H1 (cell line): ENCODE measurements around the gene VGLL2. TPM values are rescaled to one million over a fixed set of nuclear protein-coding genes. Genes with fewer than 3 reads are reported as not detected.
"Not testable (repeated sequence)": the region's sequence is repeated elsewhere in the genome, so short reads cannot be mapped to it uniquely, and the experiment has no call there.

Source experiments
- CTCF ChIA-PET: fragments of 300-600 bp; sonication (Branson Sonifier 250); formaldehyde crosslinking; loops from one replicate; lab custom pipeline; 2021; ENCODE audit not compliant: partially characterized antibody; lab: Charles Lee
- POLR2A ChIA-PET: fragments of 300-600 bp; sonication (Branson Sonifier 250); formaldehyde crosslinking; loops from one replicate; lab custom pipeline; 2021; ENCODE audit warnings: inconsistent platforms; ENCODE audit not compliant: partially characterized antibody; lab: Charles Lee
- DNase-seq, 2 experiments: peaks; one replicate each; pipeline versions ENCODE4 v3.0.0 to v3.0.0-alpha.2; 2010 to 2022; ENCODE audit warnings: low spot score in 2 of 2, low read depth in 1 of 2, mixed read lengths in 1 of 2
- FAIRE-seq: peaks from 2 replicates; lab custom pipeline; 2011; peaks lifted over from hg19 to GRCh38; lab: Jason Lieb, UNC
- H2AFZ ChIP-seq: 2 replicates; pipeline ENCODE4 v1.8.1; 2012; ENCODE audit warnings: low read length, inconsistent platforms
- H2AK5ac ChIP-seq: 2 replicates; pipeline ENCODE4 v1.6.1; 2013; ENCODE audit warnings: low read depth, low read length
- H2BK120ac ChIP-seq: replicated peaks from 2 replicates; pipeline ENCODE3; 2013; ENCODE audit warnings: low read depth, low read length, inconsistent platforms
- H2BK12ac ChIP-seq: 2 replicates; pipeline ENCODE4 v1.6.1; 2013; ENCODE audit warnings: low read depth, low read length
- H2BK15ac ChIP-seq: 2 replicates; pipeline ENCODE4 v1.6.1; 2013; ENCODE audit warnings: low read length
- H2BK20ac ChIP-seq: 2 replicates; pipeline ENCODE4 v1.6.1; 2013; ENCODE audit warnings: low read length
- H2BK5ac ChIP-seq: 2 replicates; pipeline ENCODE4 v1.6.1; 2013; ENCODE audit warnings: low read depth, low read length
- H3K14ac ChIP-seq: 2 replicates; pipeline ENCODE4 v1.6.1; 2013; ENCODE audit warnings: inconsistent platforms; ENCODE audit not compliant: insufficient read length
- H3K18ac ChIP-seq: 2 replicates; pipeline ENCODE4 v1.6.1; 2013; ENCODE audit warnings: low read length; ENCODE audit errors: extremely low read depth
- H3K23ac ChIP-seq: 2 replicates; pipeline ENCODE4 v1.6.1; 2013; ENCODE audit warnings: inconsistent platforms; ENCODE audit not compliant: insufficient read length
- H3K23me2 ChIP-seq: 2 replicates; pipeline ENCODE4 v1.6.1; 2013; ENCODE audit warnings: low read depth, low read length
- H3K27ac ChIP-seq: 2 replicates; pipeline ENCODE4 v1.6.1; 2011; ENCODE audit warnings: low read depth, low read length, inconsistent platforms
- H3K27me3 ChIP-seq, 4 experiments: replicated peaks in 1 of 4; 1 replicate in 1 of 4; 2 replicates in 3 of 4; pipeline versions ENCODE4 v1.6.1 to v1.8.1; 2011 to 2013; ENCODE audit warnings: low read length in 3 of 4, mild to moderate bottlenecking in 3 of 4, inconsistent platforms in 2 of 4, mixed read lengths in 2 of 4, moderate library complexity in 1 of 4; ENCODE audit not compliant: control insufficient read depth in 3 of 4, insufficient read depth in 3 of 4; ENCODE audit errors: extremely low read depth in 1 of 4
- H3K36me3 ChIP-seq, 4 experiments: 2 replicates each; pipeline versions ENCODE4 v1.6.1 to v1.8.1; 2011 to 2013; ENCODE audit warnings: mild to moderate bottlenecking in 4 of 4, low read length in 3 of 4, moderate library complexity in 2 of 4, control low read depth in 1 of 4, inconsistent platforms in 1 of 4; ENCODE audit not compliant: insufficient read depth in 4 of 4, control insufficient read depth in 2 of 4
- H3K4ac ChIP-seq: replicated peaks from 2 replicates; pipeline ENCODE3; 2013; ENCODE audit warnings: low read length, low read depth, mixed read lengths, inconsistent platforms; ENCODE audit not compliant: insufficient read length
- H3K4me1 ChIP-seq, 4 experiments: replicated peaks in 1 of 4; 1 replicate in 1 of 4; 2 replicates in 3 of 4; pipeline versions ENCODE4 v1.6.1 to v1.8.1; 2011 to 2013; ENCODE audit warnings: low read length in 3 of 4, inconsistent platforms in 2 of 4, mixed read lengths in 1 of 4; ENCODE audit not compliant: insufficient read depth in 4 of 4, control insufficient read depth in 3 of 4
- H3K4me2 ChIP-seq, 2 experiments: 2 replicates each; pipeline versions ENCODE4 v1.6.1 to v1.8.1; 2011 to 2013; ENCODE audit warnings: low read depth in 2 of 2, low read length in 2 of 2, control low read depth in 1 of 2, inconsistent platforms in 1 of 2, mild to moderate bottlenecking in 1 of 2; ENCODE audit not compliant: insufficient read depth in 1 of 2
- H3K4me3 ChIP-seq, 4 experiments: fragments of 200-600, 300-600 bp in 1 of 4; sonication (generic), shearing (Covaris generic), sonication (Bioruptor Twin) in 1 of 4; 2 replicates each; pipeline versions ENCODE4 v1.5.1 to v1.8.1; 2011 to 2016; ENCODE audit warnings: low read length in 4 of 4, low read depth in 3 of 4, control low read depth in 2 of 4, inconsistent platforms in 2 of 4, mild to moderate bottlenecking in 2 of 4, mixed read lengths in 1 of 4, moderate library complexity in 1 of 4; ENCODE audit not compliant: insufficient read depth in 2 of 4; ENCODE audit errors: extremely low read depth in 1 of 4
- H3K56ac ChIP-seq: replicated peaks from 2 replicates; pipeline ENCODE3; 2013; ENCODE audit warnings: low read depth, mild to moderate bottlenecking, mixed read lengths, low read length, inconsistent platforms; ENCODE audit not compliant: insufficient read length
- H3K79me1 ChIP-seq: 2 replicates; pipeline ENCODE4 v1.6.1; 2013; ENCODE audit warnings: low read depth, low read length, control low read depth
- H3K79me2 ChIP-seq, 2 experiments: 2 replicates each; pipeline versions ENCODE4 v1.6.1 to v1.8.1; 2012 to 2013; ENCODE audit warnings: low read length in 2 of 2, mild to moderate bottlenecking in 2 of 2, inconsistent platforms in 1 of 2; ENCODE audit not compliant: insufficient read depth in 2 of 2, control insufficient read depth in 1 of 2
- H3K9ac ChIP-seq, 4 experiments: replicated peaks in 1 of 4; 1 replicate in 1 of 4; 2 replicates in 3 of 4; pipeline versions ENCODE4 v1.6.1 to v1.8.1; 2011 to 2013; ENCODE audit warnings: low read depth in 3 of 4, low read length in 3 of 4, control low read depth in 2 of 4, mild to moderate bottlenecking in 2 of 4, moderate library complexity in 2 of 4, inconsistent platforms in 1 of 4; ENCODE audit errors: extremely low read depth in 1 of 4
- H3K9me3 ChIP-seq, 2 experiments: 2 replicates each; pipeline versions ENCODE4 v1.6.1 to v1.8.1; 2012 to 2013; ENCODE audit warnings: mild to moderate bottlenecking in 2 of 2, moderate library complexity in 2 of 2, control low read depth in 1 of 2, inconsistent platforms in 1 of 2, low read depth in 1 of 2, low read length in 1 of 2, mixed read lengths in 1 of 2; ENCODE audit not compliant: insufficient read depth in 2 of 2
- H4K20me1 ChIP-seq, 2 experiments: replicated peaks in 1 of 2; 2 replicates each; pipeline versions ENCODE3 to v1.8.1; 2011 to 2013; ENCODE audit warnings: inconsistent platforms in 2 of 2, low read length in 2 of 2, mild to moderate bottlenecking in 1 of 2; ENCODE audit not compliant: insufficient read depth in 2 of 2, control insufficient read depth in 1 of 2
- H4K5ac ChIP-seq: 2 replicates; pipeline ENCODE4 v1.6.1; 2013; ENCODE audit warnings: low read length, low read depth, mixed read lengths, inconsistent platforms; ENCODE audit not compliant: insufficient read length
- H4K8ac ChIP-seq: 2 replicates; pipeline ENCODE4 v1.8.0; 2013; ENCODE audit warnings: mild to moderate bottlenecking, moderate library complexity, low read length, inconsistent platforms; ENCODE audit not compliant: insufficient read depth; ENCODE audit errors: extremely low read depth
- H4K91ac ChIP-seq: replicated peaks from 2 replicates; pipeline ENCODE3; 2013; ENCODE audit warnings: low read length, mixed read lengths, inconsistent platforms; ENCODE audit not compliant: insufficient read length
- POLR2A ChIP-seq, 2 experiments: IDR thresholded peaks; 1 replicate in 1 of 2; 2 replicates in 1 of 2; pipeline ENCODE4 v1.6.1; 2011; ENCODE audit warnings: low read depth in 2 of 2, low read length in 2 of 2, mild to moderate bottlenecking in 2 of 2; ENCODE audit errors: control extremely low read depth in 1 of 2
- TAF1 ChIP-seq: IDR thresholded peaks from 2 replicates; pipeline ENCODE4 v1.6.1; 2011; ENCODE audit warnings: mild to moderate bottlenecking, low read depth, low read length
- WGBS, 2 experiments: shearing (Covaris generic) in 1 of 2; methylation state at CpG; one replicate each; pipeline versions ENCODE4 v1.1.6 to v1.1.7; 2013 to 2015; ENCODE audit warnings: low lambda C conversion rate in 2 of 2, mixed read lengths in 2 of 2, inconsistent platforms in 1 of 2, low coverage in 1 of 2, missing lambda C conversion rate in 1 of 2; ENCODE audit not compliant: insufficient replicate concordance in 2 of 2, insufficient coverage in 1 of 2, insufficient read length in 1 of 2; ENCODE audit errors: extremely low coverage in 1 of 2, missing lambda C conversion rate in 1 of 2; 5-methylcytosine and 5-hydroxymethylcytosine counted together
- polyA plus RNA-seq, 7 experiments: library from polyadenylated mRNA; depleted of rRNA in 3 of 7; stranded (reverse) in 5 of 7; unstranded in 2 of 7; fragments of >200 nt in 5 of 7; fragments of 200-250 nt in 2 of 7; gene quantifications; 1 replicate in 5 of 7; 2 replicates in 1 of 7; 4 replicates in 1 of 7; pipeline versions ENCODE4 v1.2.1 to v1.2.3, GENCODE V29; 2011 to 2013; ENCODE audit warnings: missing spikeins in 2 of 7, mixed read lengths in 2 of 7
- total RNA-seq: library from RNA; stranded (reverse); fragmentation: NEBNext Ultra II Directional; extraction: Animal tissue kit (Norgen Biotek cat#: 25700); gene quantifications from 2 replicates; pipeline ENCODE4 v1.2.1, GENCODE V29; 2021

VGLL2 gene
- total and polyA plus RNA-seq, 2 of the 8 experiments (the other 6 are each of a cell fraction or from before 2014, with no cell fraction given), result not detected

DNA sequence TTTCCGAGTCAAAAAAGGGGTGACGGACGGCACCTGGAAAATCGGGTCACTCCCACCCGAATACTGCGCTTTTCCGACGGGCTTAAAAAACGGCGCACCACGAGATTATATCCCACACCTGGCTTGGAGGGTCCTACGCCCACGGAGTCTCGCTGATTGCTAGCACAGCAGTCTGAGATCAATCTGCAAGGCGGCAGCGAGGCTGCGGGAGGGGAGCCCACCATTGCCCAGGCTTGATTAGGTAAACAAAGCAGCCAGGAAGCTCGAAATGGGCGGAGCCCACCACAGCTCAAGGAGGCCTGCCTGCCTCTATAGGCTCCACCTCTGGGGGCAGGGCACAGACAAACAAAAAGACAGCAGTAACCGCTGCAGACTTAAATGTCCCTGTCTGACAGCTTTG lies 20.4 kb upstream of the VGLL2 start:
- peak in 1 of 2 experiments; percentile 54 for DNase-seq
- POLR2A ChIA-PET, result not testable (repeated sequence)
- H3K9ac ChIP-seq, result peak overlapping the region in 1 of 4 experiments; percentile 5; a peak in 2 of 7 replicates

More for the DNA sequence above, 20.4 kb upstream of the VGLL2 start:
- H3K79me1 ChIP-seq, H3K27ac ChIP-seq, FAIRE-seq, H4K20me1 ChIP-seq, H3K9me3 ChIP-seq, H4K8ac ChIP-seq, H2BK120ac ChIP-seq, H3K4ac ChIP-seq, H3K18ac ChIP-seq, CTCF ChIA-PET, H3K14ac ChIP-seq, H3K23me2 ChIP-seq, H2AFZ ChIP-seq, H3K56ac ChIP-seq, H2BK12ac ChIP-seq, H3K27me3 ChIP-seq, H2BK15ac ChIP-seq, H3K4me1 ChIP-seq, H2BK20ac ChIP-seq, H4K91ac ChIP-seq, H3K36me3 ChIP-seq, H3K79me2 ChIP-seq, H4K5ac ChIP-seq, H2BK5ac ChIP-seq, H2AK5ac ChIP-seq, H3K23ac ChIP-seq: not testable (repeated sequence)
- TF ChIP-seq TAF1 (peak; percentile 36; the same call in 1 of the 2 replicates), POLR2A (IDR thresholded peaks at IDR 0.05; ENCODE audit: control extremely low read depth in 1 of 2, low read depth in 2 of 2, low read length in 2 of 2) (peak in 1 of 2 experiments; percentile 28; a peak in 1 of 3 replicates)
- Histone ChIP-seq H3K4me3 (peak overlapping the region in 3 of 4 experiments; percentile 12 to 51 (median 40); a peak in 5 of 8 replicates), H3K4me2 (peak overlapping the region in 1 of 2 experiments; percentile 50; a peak in 3 of 4 replicates)
- 68% methylated on average over 15 of the region's 20 CpGs; no CpG with 5 or more reads in 1 of the 2 experiments for WGBS, 2 experiments
